DOHH2 (cell line): ENCODE results near the gene PXT1.

Source experiments
- H3F3A ChIP-seq: fragments of 200-600 bp; sonication (generic), shearing (Covaris generic); 2 replicates; pipeline ENCODE4 v1.6.0; 2016; ENCODE audit warnings: antibody characterized with exemption, mild to moderate bottlenecking; ENCODE audit not compliant: control insufficient read depth, insufficient read depth
- H3K27ac ChIP-seq: fragments of 200-600 bp; sonication (generic); 2 replicates; pipeline ENCODE4 v1.5.1; 2014; ENCODE audit warnings: low read depth, mild to moderate bottlenecking, low read length, moderate library complexity
- H3K27me3 ChIP-seq: fragments of 200-600 bp; sonication (generic); 2 replicates; pipeline ENCODE4 v1.6.1; 2014; ENCODE audit warnings: mild to moderate bottlenecking, low read length, mixed read lengths; ENCODE audit not compliant: control insufficient read depth
- H3K36me3 ChIP-seq: fragments of 200-600 bp; sonication (generic); 2 replicates; pipeline ENCODE4 v1.6.1; 2014; ENCODE audit warnings: mild to moderate bottlenecking, low read length, moderate library complexity, mixed read lengths; ENCODE audit not compliant: control insufficient read depth
- H3K4me1 ChIP-seq: fragments of 200-600 bp; sonication (generic); 2 replicates; pipeline ENCODE4 v1.6.1; 2014; ENCODE audit warnings: mild to moderate bottlenecking, low read length, mixed read lengths; ENCODE audit not compliant: control insufficient read depth
- H3K4me2 ChIP-seq: fragments of 200-600 bp; sonication (generic); 2 replicates; pipeline ENCODE4 v1.6.0; 2014; ENCODE audit warnings: mild to moderate bottlenecking, low read length, moderate library complexity
- H3K4me3 ChIP-seq: fragments of 200-600 bp; sonication (generic); 2 replicates; pipeline ENCODE4 v1.5.1; 2014; ENCODE audit warnings: mild to moderate bottlenecking, low read length, mixed read lengths
- H3K79me2 ChIP-seq: fragments of 200-600 bp; sonication (generic); 2 replicates; pipeline ENCODE4 v1.6.1; 2014; ENCODE audit warnings: mild to moderate bottlenecking, low read length, mixed read lengths; ENCODE audit not compliant: control insufficient read depth
- H3K9me2 ChIP-seq: fragments of 200-600 bp; sonication (generic); replicated peaks from 2 replicates; pipeline ENCODE4 v1.6.1; 2014; ENCODE audit warnings: mild to moderate bottlenecking, low read length, mixed read lengths; ENCODE audit not compliant: control insufficient read depth
- H3K9me3 ChIP-seq: fragments of 200-600 bp; sonication (generic); 2 replicates; pipeline ENCODE4 v1.6.1; 2014; ENCODE audit warnings: antibody characterized with exemption, low read length, mixed read lengths; ENCODE audit not compliant: control insufficient read depth, insufficient read depth
- H4K20me1 ChIP-seq: fragments of 200-600 bp; sonication (generic); 2 replicates; pipeline ENCODE4 v1.6.0; 2014; ENCODE audit warnings: low read depth, mild to moderate bottlenecking, antibody characterized with exemption, low read length, moderate library complexity; ENCODE audit not compliant: control insufficient read depth, insufficient read depth
- EZH2phosphoT487 ChIP-seq: fragments of 200-600 bp; sonication (generic); IDR thresholded peaks from 2 replicates; pipeline ENCODE4 v1.6.1; 2017; ENCODE audit warnings: borderline replicate concordance, mild to moderate bottlenecking, antibody characterized with exemption, low read length, moderate library complexity, mixed read lengths
- TF ChIP-seq, protein P1 (sequence below): fragments of 200-600 bp; sonication (generic); IDR thresholded peaks from one replicate; pipeline ENCODE4 v1.5.1; 2014; ENCODE audit warnings: antibody characterized with exemption, mild to moderate bottlenecking, low read depth, low read length; ENCODE audit not compliant: poor library complexity, severe bottlenecking

Gene PXT1

DNA sequence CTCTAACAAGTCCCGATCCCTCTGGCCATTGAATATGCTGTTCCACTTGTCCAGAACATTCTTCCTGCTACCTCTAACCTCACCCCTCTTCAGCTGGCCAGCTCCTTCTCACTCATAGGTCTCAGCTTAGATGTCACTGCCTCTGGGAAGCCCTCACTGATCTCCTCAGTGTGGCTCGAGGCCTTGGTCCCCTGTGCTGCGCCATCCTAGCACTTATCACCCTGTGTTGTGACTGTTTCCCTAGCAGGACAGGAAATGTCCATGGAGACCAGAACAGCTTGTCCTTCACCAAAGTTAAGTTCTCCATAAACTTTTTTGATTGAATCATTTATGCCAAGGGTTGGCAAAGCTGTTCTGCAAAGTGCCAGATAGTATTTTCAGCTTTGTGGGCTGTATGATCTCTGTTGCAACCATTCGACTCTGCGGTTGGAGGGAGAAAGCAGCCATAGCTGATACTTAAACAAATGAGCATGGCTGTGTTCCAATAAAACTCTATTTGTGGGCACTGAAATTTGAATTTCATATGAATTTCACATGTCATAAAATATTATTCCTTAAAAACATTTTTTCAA is 99.5 kb downstream of the PXT1 start:
- Histone ChIP-seq H3K4me2 (no peak overlapping the region), H3K9me3 (no peaks in the 10 kb centered on the region), H4K20me1 (no peaks in the 10 kb centered on the region), H3F3A (no peaks in the 10 kb centered on the region), H3K4me1 (peaks cover 9% of the 10 kb centered on the region), H3K79me2 (no peaks in the 10 kb centered on the region), H3K27me3 (peaks cover 25% of the 10 kb centered on the region), H3K27ac (no peak overlapping the region), H3K9me2 (no peaks in the 10 kb centered on the region), H3K4me3 (no peak overlapping the region), H3K36me3 (no peaks in the 10 kb centered on the region)
- no peak for TF ChIP-seq EZH2phosphoT487
- TF ChIP-seq, protein P1, sequence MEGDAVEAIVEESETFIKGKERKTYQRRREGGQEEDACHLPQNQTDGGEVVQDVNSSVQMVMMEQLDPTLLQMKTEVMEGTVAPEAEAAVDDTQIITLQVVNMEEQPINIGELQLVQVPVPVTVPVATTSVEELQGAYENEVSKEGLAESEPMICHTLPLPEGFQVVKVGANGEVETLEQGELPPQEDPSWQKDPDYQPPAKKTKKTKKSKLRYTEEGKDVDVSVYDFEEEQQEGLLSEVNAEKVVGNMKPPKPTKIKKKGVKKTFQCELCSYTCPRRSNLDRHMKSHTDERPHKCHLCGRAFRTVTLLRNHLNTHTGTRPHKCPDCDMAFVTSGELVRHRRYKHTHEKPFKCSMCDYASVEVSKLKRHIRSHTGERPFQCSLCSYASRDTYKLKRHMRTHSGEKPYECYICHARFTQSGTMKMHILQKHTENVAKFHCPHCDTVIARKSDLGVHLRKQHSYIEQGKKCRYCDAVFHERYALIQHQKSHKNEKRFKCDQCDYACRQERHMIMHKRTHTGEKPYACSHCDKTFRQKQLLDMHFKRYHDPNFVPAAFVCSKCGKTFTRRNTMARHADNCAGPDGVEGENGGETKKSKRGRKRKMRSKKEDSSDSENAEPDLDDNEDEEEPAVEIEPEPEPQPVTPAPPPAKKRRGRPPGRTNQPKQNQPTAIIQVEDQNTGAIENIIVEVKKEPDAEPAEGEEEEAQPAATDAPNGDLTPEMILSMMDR, result no peak

GRCh38 chr6:36340618-36341454 is 101.8 kb downstream of the PXT1 start:
- Histone ChIP-seq H3K4me2 (peak overlapping the region; percentile 61), H3K4me3 (peak overlapping the region; percentile 37), H4K20me1 (no peaks in the 10 kb centered on the region), H3F3A (no peaks in the 10 kb centered on the region), H3K4me1 (peaks cover 13% of the 10 kb centered on the region), H3K9me2 (no peaks in the 10 kb centered on the region), H3K79me2 (no peaks in the 10 kb centered on the region), H3K9me3 (no peaks in the 10 kb centered on the region), H3K36me3 (no peaks in the 10 kb centered on the region), H3K27ac (no peak overlapping the region), H3K27me3 (peaks cover 39% of the 10 kb centered on the region)
- TF ChIP-seq EZH2phosphoT487, result peak; percentile 76; the same call in 1 of the 2 replicates
- TF ChIP-seq, protein P1, result peak; percentile 94
